Endometrial microvascular endothelial cells (primary cell): ENCODE measurements around the gene NPSR1. TPM values are rescaled to one million over a fixed set of nuclear protein-coding genes. Genes with fewer than 3 reads are reported as not detected.
"Not testable (repeated sequence)": the region's sequence is repeated elsewhere in the genome, so short reads cannot be mapped to it uniquely, and the experiment has no call there.

Experiments
- in situ Hi-C: cut with HindIII; loops from 2 replicates; pipeline ENCODE4 v1.10.0; 2017; ENCODE audit warnings: low sequenced_read_pairs, low pct_unique_long_range_greater_than_20kb; ENCODE audit errors: inconsistent ontology term
- total RNA-seq: library from RNA; depleted of rRNA; stranded (reverse); fragments of >200 nt; gene quantifications from one replicate; pipeline ENCODE4 v1.2.3, GENCODE V29; 2015; ENCODE audit errors: inconsistent ontology term

NPSR1 gene
- total RNA-seq, 1 donor from 2014 or later: not detected

DNA sequence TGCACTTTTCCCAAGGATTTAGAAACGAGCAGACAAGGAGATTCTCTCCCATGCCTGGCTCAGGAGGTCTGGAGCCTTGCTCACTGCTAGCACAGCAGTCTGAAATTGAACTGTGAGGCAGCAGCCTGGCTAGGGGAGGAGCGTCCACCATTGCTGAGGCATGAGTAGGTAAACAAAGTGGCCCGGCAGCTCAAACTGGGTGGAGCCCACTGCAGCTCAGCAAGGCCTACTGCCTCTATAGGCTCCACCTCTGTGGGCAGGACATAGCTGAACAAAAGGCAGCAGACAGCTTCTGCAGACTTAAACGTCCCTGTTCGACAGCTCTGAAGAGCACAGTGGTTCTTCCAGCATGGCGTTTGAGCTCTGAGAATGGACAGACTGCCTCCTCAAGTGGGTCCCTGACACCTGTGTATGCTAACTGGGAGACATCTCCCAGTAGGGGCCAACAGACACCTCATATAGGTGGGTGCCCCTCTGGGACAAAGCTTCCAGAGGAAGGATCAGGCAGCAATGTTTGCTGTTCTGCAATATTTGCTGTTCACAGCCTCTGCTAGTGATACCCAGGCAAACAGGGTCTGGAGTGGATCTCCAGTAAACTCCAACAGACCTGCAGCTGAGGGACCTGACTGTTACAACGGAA, 156.3 kb downstream of the NPSR1 start:
- in situ Hi-C loops: not testable (repeated sequence)

DNA sequence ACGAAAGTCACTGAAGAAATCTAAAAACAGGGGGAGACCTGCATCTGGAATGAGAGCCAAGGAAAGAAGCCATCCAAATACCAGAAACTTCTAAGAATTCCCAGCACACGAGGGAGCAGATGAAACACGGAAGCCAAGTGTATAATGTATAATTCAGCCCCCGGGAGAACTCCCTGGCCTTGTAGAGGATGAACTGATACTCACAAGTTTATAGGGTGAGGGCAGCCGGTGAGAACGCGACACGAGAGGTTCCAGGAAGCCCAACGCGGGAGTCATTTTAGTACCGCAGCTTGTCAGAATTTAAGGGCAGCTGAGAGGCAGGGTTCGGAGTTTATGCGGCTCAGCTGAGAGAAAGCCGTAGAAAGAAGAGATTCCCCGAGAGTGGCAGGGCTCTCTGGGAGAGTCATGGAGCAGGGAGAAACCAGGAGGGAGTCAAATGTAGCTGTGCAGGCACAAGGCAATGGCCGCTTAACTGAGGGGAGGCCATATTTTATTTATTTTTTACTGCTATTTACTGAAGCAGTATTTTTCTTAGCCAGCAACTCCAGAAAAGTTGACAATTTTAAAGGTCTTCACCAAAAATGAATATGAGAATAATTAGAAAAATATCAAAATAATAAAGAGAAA, 164.0 kb downstream of the NPSR1 start:
- in situ Hi-C loops: no loop called here

DNA sequence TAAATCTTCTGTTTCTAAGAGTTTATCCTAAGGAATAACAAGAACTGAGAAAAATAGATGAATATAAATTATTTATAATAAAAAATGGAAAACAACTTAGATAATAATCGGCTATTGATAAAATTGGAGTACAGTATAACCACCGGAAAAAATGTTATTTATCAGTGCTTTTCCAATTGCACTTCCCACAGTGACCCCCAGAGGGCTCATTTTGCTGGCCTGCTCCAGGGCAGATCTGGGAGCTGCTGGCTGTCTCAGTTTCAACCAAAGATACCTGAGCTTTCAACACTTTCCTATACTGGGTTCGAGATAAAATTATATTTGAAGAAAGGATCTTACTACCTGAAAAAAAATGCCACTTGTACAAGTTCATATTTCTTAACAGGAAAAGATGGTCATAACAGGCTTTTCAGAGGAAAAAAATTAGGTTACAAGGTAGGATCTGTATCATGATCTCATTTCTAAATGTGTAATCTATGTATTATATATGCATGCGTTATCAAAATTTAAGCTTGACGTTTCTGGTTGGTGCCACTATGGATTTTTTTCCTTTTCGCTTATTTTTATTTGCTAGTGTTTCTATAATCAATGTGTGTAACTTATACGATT, 165.7 kb downstream of the NPSR1 start:
- in situ Hi-C loops: no loop called here

DNA sequence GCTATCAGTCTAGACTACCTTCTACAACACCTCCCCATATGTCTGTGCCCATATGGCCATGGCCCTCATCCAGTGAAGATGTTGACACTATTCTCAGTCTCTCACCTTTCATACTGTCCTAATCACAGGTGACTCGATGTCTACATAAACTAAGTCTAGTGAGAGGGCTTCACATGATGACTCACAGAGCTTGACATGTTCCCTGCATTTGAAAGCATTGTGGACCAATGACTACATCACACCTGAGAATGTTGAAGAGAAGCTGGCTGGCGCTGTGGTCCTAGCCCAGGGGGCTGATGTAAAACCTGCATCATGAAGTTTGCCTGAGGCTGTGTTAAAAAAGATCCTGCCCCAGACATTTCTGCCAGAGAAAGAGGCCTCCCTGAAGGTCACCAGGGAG, 167.2 kb downstream of the NPSR1 start:
- in situ Hi-C loops: no loop called here

DNA sequence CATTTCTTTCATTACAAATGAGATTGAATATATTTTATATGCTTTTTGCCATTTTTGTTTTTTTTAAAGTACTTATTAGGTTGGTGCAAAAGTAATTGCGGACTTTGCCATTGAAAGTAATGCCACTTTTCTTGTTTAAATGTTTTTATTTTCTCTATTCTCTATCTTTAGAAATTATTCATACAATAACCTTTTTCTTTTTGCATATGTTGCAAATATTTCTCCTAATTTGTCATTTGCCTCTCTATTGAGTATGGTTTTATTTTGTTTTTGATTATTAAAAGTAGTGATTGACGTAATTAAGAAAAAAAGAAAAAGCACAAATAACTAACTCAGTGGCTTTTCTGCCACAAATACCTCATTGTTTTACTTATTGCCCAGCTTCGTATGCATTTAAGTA, 172.4 kb downstream of the NPSR1 start:
- in situ Hi-C loops: no loop called here

DNA sequence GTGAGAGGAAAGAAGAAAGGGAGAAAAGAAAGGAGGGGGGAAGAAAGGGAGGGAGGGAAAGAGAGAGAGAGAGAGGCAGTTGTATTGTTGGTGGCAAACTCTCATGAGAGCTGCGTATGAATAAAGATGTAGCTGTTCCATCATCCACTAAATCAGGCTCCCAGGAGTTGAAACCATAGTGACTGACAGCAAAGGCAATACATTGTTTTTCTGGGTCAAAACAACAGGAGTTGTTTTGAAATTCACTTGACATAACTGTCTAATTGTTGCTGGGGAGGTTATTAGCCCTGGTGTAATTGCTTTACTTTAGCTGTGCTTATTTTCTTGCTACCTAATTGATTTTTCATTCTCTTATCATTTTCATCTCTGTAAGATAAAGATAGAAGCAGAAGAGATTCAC, 173.4 kb downstream of the NPSR1 start:
- in situ Hi-C loops: no loop called here

DNA sequence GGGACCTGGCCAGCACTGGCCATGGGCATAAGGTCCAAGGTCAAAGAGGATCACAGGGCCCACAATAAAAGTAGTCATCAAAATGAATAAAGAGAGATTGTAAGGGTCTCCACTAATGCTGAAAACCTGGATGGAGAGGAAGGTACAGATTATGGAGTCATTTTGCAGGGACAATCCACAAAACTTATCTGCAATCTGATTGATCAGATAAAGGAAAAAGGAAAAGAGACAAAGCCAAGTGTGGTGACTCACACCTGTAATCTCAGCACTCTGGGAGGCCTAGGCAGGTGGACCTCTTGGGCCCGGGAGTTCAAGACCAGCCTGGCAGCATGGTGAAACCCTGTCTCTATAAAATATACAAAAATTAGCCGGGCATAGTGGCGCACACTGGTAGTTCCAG, 174.0 kb downstream of the NPSR1 start:
- in situ Hi-C loops: no loop called here

DNA sequence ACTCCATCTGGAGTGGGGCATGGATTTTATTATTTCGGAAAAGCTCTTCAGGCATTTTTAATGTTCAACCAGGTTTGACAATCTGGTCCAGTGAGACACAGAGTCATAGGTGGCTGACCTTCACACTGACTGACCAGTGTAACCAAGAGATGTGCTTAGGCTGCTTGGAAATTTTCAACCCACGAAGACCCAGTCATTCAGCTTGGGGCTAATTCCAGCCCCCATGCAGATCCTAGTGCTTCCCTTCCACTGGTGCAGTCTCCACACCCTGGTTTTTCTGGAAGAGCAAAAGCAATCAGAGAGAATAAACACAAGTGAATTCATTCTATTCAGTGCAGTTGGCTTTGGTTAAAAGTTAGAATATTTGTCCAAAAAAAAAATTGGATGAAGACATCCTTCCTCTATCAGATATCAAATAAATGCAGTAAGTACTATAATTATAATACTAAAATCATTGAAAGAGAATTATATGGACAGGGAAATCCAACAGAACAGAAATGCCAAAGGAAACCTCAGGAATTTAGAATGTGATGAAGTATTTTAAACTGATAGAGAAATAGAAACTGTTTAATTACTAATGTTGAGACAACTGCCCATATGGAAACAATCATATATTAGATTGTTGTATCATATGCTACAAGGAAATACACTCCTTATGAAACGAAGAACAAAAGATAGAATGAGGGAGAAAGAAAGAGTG, 178.0 kb downstream of the NPSR1 start:
- in situ Hi-C loops: no loop called here

DNA sequence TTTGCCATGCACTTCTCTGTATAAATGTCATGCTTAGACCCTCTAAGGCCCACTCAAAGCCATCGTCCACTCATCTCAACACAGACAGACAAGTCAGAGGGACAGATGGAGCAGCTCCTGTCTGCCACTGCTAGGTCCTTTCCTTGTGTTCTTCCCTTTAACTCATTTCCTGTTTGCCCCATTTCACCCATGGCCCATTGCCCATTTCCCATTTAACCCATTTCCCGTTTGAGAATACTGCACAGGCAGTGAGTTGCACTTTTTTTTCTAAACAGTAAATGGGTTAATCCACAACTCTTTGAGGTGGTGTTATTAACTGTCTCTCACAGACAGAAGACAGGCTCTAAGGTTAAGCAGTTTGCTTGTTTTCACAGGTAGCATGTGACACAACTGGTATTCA, 179.3 kb downstream of the NPSR1 start:
- in situ Hi-C loops: no loop called here

DNA sequence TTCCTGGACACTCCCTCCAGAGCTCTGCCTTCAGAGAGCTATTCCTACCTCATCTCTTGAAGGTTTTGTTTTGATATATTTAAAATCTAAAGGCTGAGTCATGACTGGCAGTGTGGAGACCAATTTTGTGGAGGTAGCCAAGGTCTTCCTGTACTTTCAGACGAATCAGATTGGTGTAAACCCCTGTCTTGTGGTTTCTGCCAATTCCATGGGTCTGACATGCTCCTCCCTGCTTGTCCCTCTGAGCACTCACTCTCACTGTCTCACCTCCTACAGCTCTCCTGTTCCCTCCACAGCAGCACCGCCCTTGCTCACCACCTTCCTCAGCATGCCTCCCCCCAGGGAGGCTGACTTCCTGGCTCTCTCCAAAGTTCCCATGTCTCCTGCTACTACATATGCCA, 179.8 kb downstream of the NPSR1 start:
- in situ Hi-C loops: no loop called here

DNA sequence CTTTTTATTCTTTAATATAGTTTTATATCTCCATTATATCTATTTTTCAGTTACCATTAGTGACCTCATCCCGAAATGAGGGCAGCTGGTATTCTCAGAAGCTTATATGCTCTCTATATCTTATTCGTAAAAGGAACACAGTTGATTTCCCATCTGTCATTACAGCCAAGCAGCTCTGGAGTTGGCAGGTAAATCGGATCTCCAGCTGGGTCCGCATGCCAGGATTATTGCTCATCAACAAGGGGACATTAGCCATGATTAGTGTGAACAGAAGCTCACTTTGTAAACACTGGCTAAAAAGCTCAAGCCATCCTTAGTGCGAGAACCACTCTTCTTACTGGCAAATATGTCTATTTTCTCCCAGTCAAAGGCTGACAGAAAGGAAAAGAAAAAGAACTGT, 180.3 kb downstream of the NPSR1 start:
- in situ Hi-C loops: no loop called here

DNA sequence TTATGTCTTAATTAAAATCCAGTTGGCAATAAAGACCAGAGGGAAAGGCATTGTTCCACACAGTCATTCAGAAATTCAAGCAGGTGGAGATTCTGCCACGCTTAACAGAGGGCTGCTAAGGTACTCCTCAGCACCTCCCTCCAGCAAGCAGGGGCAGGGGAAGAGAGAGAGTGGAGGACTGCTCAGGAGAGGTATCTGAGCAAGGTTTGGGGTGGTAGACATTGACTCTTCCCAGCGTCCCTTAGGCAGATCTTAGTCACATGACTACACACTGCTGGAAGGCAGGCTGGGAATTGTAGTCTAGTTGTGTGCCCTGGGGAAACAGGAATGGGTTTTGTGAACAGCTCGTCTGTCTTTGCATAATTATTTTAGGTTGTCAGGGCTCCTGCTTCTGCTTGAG, 181.6 kb downstream of the NPSR1 start:
- in situ Hi-C loops: no loop called here

DNA sequence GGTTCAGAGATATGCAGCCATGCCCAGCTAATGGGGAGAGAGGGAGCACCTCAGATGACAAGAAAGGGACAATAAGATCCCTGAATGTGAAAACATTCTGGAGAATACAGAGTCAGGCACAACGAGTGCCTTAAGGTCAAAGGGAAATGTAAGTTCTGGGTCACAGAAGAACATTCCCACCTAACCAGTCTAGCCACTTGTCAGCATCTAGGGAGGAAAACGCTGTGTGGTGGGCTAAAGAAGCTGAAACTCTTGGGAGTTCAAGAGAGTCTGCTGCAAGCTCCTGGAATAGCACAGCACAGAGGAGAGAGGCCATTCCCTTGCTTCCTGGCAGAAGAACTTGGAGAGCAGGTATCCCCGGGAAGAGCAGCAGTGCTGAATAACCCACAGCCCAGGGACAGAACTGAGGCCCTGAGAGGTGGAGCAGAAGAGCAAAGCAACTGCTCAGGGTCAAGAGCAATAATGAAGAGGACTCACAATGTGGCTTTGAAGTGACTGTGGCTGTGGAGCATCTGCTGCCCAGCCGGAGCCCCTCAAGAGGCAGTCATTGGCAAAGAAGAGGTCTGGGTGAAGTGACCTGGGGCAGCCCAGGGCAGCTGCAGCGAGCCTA, 182.3 kb downstream of the NPSR1 start:
- in situ Hi-C loops: no loop called here

DNA sequence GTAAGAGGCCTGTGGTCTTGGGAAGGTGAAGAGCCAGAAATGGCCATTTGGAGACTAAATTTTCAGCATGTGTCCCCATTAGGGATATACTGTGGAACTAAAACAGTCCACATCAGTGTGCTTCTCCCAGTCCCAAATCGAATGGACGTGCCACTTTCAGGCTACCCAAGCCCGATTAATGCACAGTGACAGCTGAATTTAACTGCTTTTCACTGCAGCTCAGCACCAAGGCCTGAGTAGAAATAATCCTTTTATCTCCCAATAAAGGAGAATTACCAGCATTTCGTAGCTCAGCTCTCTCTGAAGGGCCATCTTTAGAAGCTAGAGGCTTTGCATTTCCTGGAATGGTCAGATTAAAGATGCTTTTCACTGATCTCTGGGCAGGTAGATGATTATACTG, 183.3 kb downstream of the NPSR1 start:
- in situ Hi-C loops: no loop called here

DNA sequence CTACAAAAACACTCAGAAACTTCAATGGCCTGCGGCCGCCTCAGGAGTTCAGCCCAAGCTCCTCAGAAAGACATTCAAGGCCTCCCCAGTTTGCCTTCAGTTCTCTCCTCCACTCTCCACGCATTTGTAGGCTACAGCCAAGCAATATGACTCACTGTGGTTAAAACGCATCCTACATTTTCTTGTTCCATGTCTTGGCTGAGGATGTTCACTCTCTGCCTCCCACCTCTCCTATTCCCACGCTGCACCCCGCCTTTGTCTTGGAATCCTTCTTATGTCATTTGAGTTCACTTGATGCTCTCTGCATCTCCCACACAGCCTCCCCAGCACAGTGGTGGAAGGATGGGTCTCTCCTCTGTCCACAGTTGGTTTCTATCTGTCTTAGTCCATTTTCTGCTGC, 184.8 kb downstream of the NPSR1 start:
- in situ Hi-C loops: no loop called here

DNA sequence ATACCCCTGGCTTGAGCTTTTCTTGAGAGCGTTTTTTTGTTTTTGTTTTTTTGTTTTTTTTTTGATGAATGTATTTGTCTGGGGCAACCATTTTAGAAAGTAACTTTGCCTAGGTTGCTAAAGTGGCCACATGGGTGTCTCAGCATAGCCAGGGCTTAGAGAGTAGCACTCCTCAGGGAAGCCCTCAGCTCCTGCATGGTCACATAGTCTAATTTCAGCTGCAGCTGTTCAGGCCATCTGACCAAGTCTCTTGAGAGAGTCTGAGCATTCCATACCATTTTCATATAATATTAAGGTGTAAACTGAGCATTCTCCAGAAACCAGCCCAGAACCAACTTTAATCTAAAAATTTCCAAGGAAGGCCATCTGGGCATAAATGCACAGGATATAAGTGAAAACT, 186.4 kb downstream of the NPSR1 start:
- in situ Hi-C loops: no loop called here

DNA sequence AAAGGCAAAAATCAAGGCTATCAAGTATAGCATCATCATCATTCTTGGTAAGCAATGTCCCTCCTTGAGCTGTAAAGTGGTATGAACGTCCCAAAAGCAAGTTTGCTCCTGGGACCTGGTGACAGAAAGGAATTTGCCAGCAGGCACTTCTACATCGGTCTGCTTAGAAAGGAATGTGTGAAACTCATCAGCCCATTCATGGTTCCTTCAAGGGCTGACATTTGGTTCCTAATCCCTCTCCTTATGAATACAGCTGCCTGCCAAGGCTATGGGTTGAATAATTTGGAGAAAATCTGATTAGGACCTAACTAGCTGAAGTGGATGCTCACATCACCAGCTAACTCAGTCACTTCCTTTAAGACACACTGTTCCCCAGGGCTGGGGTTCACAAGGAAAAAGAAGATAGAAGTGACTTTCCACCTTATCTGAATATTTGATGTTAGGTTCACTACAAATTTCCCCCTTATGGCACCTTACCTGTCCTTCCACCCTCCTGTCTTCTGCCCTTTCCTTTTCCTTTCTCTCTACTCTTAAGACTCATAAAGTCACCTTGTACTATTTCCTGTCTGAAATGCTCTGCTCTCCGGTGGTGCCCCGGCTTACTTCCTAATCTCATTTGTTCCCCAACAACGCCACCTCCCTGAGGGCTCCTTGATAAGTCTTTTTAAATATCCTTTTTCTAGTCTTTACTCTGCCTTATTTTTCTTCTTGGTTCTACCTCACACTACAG, 187.1 kb downstream of the NPSR1 start:
- in situ Hi-C loops: no loop called here

DNA sequence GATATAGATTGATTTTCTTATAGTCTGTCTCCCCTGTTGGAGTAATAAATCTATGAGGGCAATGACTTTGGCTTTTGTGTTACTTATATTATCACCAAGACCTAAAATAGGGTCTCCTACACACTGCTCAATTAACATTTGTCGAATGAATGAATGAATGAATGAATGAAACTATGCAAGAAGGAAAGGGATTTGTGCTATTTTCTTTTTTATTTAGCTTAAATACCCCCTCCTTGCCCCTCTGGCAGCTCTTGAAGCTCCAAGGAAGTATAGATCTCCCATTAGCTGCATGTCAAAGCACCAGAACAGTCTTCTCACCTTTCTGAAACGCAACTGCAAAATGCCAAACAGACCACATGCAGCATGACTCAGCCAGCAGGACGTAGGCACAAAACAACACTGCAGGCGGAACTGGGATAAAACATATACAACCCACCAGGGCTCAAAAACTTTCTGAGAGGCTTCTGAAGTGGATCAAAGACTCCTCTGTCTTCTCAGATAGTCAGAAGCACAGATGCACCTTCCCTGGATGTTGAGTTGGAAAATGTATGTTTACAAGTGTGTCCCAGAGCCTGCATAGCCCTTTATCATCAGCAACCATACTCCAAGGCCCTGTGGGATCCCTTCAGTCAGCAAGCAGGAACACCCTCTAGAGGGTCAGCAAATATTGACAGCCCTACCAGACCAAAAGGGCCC, 187.8 kb downstream of the NPSR1 start:
- in situ Hi-C loops: no loop called here
